NCI-H2081 treated with DMSO at 0.1 percent for 48 hours (cell line): ENCODE data around the gene ABHD12.

Experiments
- DNase-seq: peaks from one replicate; lab custom pipeline; 2025; lab: John Stamatoyannopoulos, UW

ABHD12 gene

DNA sequence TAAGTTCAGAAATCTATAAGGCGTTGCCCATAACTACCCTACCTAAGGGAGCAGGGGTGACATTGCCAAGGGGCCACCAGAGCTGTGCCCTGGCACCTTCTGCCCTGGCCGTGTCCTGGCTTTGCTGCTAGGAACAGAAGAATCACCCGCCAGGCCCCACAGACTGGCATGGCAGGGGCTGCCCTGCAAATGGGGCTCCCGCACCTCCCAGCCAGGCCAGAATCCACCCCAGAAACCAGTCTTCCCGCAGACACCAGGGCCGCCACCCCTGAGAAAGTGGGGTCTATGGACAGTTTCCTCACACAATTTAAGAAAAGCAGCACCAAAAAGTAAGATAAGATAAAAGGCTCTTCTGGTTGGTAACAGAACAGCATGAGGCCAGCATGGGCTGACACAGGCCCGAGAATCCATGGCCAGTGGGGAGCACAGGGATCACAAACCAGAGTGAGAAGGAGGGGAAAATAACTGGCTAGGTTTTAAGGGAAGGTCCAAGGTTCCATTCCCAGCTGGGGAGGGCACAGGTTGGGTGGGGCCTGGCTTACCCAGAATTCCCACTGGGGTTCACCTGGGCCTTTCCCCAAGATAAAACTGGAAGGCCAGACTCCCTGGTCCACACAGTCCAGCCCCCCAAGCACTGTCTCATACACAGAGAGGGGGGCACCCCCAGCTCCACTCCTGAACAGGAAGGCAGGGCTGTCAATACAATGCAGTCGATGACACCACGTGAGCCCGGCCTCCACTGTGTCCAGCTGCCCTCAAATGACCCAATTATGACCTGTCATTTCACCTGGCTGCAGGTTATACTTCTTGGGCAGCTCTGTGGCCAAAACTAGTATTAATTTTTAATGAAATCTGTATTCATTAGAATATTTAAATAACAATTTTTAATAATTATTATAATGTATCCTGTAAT lies 83.4 kb downstream of the ABHD12 start:
- no peak for DNase-seq

DNA sequence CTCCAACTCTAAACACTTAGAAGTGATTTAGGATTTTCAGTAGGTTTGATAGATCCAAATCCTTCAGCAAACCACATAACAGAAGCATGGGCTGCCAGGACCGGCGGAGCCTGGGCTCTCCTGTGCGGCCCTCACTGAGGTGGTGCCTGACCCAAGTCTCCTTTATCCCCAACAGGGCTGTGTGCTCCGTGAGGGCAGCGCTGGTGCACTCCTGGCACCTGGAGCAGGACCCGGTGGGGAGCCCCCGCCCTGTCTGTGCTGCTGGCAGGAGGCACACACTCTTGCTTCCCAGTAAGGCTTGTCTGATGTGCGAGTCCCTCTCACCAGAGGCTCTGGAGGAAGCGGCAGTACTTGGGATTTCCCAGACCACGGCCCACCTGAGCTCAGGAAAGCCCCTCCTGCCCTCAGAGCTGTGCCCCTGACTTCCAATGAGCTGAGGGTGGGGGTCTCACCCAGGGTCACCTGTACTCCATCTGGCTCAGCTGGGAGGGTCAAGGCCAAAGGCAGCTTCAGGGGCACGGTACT lies 86.5 kb downstream of the ABHD12 start:
- DNase-seq, result no peak

DNA sequence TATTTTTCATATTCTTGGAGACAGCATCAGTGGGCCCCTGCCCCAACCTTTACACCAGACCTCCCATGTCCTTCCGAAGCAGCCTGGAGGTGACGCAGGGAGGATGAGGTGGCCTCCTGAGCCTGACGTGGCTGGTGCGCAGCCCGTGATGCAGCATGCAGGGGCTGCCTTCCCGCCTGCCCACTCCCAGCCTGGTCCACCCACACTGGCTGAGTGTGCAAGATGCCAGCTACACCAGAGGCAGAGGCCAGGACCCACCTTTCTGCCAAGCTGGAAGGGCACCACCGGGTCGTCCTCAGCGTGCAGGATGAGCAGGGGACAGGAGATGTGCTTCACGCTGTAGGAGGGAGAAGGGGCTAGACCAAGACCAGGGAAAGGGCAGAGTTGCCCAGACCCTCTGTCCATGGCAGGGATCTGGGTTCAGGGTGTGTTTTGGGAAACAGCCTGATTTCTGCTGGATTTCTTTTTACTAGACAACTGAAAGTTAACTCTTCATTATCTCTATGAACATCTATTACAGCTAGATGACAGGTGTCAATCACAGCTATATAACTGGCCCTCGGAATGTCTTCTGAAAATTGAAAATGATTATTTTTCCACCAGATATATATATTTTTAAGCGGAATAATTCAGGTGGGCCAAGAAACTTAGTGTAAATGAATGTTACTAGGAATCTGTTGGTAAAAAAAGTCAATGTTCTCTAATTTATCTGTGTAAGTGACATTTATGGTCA lies 87.2 kb downstream of the ABHD12 start:
- no peak for DNase-seq

DNA sequence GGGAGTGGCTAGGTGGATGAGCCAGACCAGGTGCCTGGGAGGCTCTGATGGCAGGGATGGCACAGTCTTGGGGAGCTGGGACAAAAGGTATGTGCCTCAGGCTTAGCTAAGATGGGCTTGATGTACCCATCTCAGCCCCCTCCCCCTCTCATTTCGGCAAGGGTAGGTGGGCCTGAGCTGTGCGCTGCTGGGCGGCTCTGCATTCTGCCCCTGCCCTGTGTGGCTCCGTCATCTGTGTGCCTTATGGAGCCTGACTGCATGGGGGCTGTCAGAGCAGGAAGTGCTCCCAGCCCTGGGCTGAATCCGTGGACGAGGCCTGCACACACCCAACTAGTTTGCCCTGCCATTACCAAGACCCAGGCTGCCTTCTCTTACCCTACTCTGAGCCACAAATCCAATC lies 88.0 kb downstream of the ABHD12 start:
- no peak for DNase-seq

DNA sequence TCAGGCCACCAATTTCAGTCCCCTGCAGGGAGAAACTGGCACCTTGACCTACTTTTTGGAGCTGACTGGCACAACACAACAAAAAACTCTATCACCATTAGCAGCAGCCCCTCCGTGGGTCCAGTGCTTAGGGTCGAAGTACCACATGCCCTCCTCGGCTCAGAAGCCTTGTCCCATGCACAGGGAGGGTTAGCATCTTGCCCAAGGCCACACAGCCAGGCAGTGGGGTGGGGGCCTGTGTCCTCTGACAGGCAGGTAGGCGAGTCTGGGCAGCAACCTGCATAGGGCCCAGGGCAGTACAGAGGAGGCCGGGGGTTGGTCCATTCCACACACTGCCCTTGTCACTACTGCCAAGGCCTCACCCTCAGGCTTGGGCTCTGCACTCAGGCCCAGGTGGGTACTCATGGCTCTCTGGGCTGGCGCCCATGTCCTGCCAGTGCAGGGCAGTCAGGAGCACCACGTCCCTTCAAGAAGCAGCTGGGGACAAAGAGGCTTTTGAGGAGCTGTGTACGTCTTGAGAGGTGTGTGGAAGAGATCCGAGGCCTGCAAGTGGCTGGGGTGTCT lies 89.2 kb downstream of the ABHD12 start:
- no peak for DNase-seq

- DNase-seq, result no peak
These were observed 90.0 kb downstream of the ABHD12 start for GRCh38 chr20:25300496-25301170.

DNA sequence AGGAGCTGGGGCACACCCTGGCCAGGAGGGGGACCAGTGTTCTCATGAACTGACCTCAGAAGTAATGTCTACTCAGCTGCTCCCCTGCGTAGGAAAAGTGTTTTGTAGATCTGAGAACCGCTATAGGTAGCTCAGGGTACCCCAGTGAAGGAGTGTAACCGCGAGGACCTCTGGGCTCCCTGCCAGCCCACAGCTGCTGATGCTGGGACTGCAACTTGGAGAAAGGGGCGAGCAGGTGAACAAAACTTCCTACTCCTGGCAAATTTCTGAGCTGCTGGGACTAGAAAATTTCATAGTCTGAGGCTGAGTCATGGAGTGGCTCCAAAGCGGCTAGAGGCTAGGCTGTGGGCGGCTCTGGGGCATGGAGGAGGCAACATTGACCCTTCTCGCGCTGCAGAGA lies 90.8 kb downstream of the ABHD12 start:
- DNase-seq, result no peak

DNA sequence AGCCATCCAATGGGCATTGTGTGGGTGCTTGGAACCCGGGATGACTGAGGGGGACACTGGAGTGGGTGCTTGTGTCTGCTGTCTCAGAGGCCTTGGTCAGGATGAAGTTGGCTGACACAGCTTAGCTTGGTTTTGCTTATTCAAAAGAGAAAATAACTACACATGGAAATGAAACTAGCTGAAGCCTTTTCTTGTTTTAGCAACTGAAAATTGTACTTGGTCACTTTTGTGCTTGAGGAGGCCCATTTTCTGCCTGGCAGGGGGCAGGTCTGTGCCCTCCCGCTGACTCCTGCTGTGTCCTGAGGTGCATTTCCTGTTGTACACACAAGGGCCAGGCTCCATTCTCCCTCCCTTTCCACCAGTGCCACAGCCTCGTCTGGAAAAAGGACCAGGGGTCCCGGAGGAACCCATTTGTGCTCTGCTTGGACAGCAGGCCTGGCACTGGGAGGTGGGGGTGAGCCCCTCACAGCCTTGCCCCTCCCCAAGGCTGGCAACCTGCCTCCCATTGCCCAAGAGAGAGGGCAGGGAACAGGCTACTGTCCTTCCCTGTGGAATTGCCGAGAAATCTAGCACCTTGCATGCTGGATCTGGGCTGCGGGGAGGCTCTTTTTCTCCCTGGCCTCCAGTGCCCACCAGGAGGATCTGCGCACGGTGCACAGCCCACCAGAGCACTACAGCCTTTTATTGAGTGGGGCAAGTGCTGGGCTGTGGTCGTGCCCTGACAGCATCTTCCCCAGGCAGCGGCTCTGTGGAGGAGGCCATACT lies 93.3 kb downstream of the ABHD12 start:
- DNase-seq, result no peak

GRCh38 chr20:25296094-25297093 lies 94.2 kb downstream of the ABHD12 start:
- DNase-seq, result no peak

DNA sequence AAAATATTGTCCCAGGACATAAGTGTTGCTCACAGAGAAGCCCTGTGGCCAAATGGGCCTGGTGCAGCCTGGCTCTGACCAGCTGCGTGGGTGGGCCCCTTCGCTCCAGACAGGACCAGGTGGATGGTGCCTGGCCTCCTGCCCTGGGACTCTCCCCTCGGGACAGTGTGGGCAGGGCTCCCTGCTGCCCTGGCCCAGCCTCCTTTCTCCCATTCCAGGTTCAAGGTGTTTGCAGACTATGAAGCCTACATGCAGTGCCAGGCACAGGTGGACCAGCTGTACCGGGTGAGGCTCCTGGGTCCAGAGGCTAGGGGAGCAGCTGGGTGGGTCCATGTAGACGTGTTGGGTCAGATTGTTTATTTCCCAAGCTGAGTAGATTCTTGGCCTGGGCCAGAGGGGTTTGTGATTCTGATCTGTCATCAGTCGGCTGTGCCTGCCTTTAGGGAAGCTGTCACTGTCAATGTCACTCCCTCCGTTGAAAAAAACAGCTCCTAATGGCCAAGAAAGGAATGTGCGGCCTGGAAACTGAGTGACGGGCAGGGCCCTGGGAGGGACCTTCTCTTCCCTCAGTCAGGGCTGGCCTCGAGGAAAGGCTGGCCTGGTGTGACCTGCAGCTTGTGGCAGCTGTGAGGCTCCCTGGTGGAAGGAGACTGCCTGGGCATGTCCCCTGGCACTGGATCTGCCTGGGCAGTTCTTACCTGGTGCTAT lies 95.1 kb downstream of the ABHD12 start:
- DNase-seq, result no peak

GRCh38 chr20:25294459-25295385 lies 95.9 kb downstream of the ABHD12 start:
- no peak for DNase-seq

DNA sequence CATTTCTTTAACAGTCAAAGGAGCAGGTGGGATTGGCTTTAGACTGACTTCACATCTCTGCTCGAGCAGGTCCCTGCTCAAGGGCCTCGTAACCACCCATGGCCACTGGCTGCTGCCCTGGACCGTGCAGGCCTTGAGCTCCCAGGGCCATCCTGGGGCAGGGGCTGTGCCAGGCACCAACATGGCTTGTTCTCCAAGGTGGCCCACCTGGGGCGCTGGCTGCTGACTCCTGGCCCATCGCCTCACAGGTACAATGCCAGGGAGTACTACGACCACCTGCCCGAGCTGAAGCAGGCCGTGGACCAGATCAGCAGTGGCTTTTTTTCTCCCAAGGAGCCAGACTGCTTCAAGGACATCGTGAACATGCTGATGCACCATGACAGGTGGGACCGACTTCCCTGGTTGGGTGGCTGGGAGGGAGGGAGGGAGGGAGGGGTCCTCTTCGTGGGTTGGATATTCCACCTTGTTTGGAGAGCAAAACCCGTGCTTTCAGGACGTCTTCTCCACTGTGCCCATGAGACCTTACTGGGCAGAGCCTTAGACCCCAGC lies 96.7 kb downstream of the ABHD12 start:
- no peak for DNase-seq

DNA sequence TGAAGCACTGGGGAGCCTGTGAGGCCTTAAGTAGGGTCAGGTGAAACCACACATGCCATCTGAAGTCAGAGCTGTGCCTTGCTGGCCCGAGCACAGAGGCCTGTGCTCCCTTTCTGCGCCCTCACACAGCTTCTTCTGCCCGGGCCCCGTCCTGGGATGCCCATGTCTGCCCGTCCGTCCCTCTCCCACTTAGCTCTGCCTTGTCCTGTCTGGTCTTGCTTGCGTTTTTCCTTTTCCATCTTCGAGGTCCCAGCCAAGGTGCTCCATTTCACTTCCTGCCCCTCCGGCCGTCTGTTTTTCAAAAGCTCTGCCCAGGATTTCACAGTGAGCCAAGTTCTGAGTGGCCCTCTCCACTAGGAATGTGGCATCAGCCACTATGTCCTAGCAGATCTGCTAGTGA lies 97.1 kb downstream of the ABHD12 start:
- no peak for DNase-seq

GRCh38 chr20:25292176-25292891 lies 98.3 kb downstream of the ABHD12 start:
- DNase-seq, result no peak

DNA sequence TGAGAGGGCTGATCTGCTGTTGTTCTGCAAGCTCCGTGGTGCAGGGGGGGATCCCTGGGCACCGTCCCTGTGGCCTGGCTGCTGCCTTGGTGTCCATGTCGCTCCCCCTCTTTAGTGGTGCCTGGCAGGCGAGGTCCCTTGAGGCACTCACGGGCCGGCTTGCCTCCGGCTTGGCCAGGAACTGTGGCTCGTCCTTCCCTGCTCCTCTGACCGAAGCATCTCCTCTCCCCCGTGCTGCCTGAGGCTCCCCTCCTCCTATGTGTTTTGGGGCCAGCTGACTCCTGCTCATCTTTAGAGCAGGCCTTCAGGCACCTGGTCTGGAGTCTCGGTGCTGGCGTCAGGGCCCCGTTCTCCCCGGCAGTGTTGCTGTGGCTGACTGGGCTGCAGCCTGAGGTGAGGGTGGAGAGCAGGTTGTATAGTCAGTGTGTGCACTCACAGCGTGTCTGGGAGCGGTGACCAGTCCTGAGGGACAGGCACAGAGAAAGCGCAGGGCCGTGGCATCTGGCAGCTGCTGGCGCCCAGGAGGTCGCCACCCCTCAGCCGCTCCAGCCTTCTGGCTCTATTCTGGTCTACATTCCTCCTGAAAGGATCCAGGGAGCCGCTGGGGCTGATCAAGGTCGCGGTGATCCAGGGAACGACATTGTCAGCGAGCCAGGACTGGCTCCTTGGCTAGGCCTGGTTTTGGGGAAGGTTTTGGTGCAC lies 99.1 kb downstream of the ABHD12 start:
- DNase-seq, result no peak

- DNase-seq, result no peak
These were observed 99.8 kb downstream of the ABHD12 start for GRCh38 chr20:25290646-25291431.
